HEK293 (cell line): Measurements from ENCODE around the gene CRYBG1.

Experiments used
- BCL6B ChIP-seq: fragments of 450-650 bp; formaldehyde crosslinking; IDR thresholded peaks from 2 replicates; pipeline ENCODE4 v1.5.1; 2017; ENCODE audit warnings: missing biosample characterization, missing genetic modification characterization
- CTCF ChIP-seq: fragments of 450-650 bp; formaldehyde crosslinking; IDR thresholded peaks from 2 replicates; pipeline ENCODE4 v1.5.1; 2016; ENCODE audit warnings: missing biosample characterization, missing genetic modification characterization
- GLIS1 ChIP-seq: fragments of 450-650 bp; formaldehyde crosslinking; IDR thresholded peaks from 2 replicates; pipeline ENCODE4 v1.5.1; 2016; ENCODE audit warnings: missing biosample characterization, missing genetic modification characterization
- KLF10 ChIP-seq: fragments of 450-650 bp; IDR thresholded peaks from 2 replicates; pipeline ENCODE4 v1.5.1; 2018; ENCODE audit warnings: missing biosample characterization, mild to moderate bottlenecking, missing genetic modification characterization
- PRDM6 ChIP-seq: fragments of 450-650 bp; formaldehyde crosslinking; IDR thresholded peaks from 2 replicates; pipeline ENCODE4 v1.5.1; 2017; ENCODE audit warnings: missing biosample characterization, missing genetic modification characterization
- TRIM28 ChIP-seq: IDR thresholded peaks from 2 replicates; pipeline ENCODE4 v1.6.1; 2011; ENCODE audit warnings: low read length, control low read depth, borderline replicate concordance
- TSHZ1 ChIP-seq: fragments of 450-650 bp; formaldehyde crosslinking; IDR thresholded peaks from 2 replicates; pipeline ENCODE4 v1.5.1; 2016; ENCODE audit warnings: missing biosample characterization, missing genetic modification characterization, borderline replicate concordance
- ZFP41 ChIP-seq: fragments of 450-650 bp; formaldehyde crosslinking; IDR thresholded peaks from 2 replicates; pipeline ENCODE4 v1.5.1; 2016; ENCODE audit warnings: missing biosample characterization, missing genetic modification characterization, borderline replicate concordance
- ZIC2 ChIP-seq: fragments of 450-650 bp; formaldehyde crosslinking; IDR thresholded peaks from 2 replicates; pipeline ENCODE4 v1.5.1; 2016; ENCODE audit warnings: missing biosample characterization, missing genetic modification characterization
- ZNF146 ChIP-seq: fragments of 450-650 bp; formaldehyde crosslinking; IDR thresholded peaks from 2 replicates; pipeline ENCODE4 v1.5.1; 2016; ENCODE audit warnings: missing biosample characterization, missing genetic modification characterization
- ZNF175 ChIP-seq: fragments of 450-650 bp; formaldehyde crosslinking; IDR thresholded peaks from 2 replicates; pipeline ENCODE4 v1.5.1; 2016; ENCODE audit warnings: missing biosample characterization, missing genetic modification characterization
- ZNF19 ChIP-seq: fragments of 450-650 bp; formaldehyde crosslinking; IDR thresholded peaks from 2 replicates; pipeline ENCODE4; 2016; ENCODE audit warnings: missing biosample characterization, missing genetic modification characterization, low read depth
- ZNF221 ChIP-seq: fragments of 450-650 bp; formaldehyde crosslinking; IDR thresholded peaks from 2 replicates; pipeline ENCODE4 v1.5.1; 2017; ENCODE audit warnings: missing biosample characterization, missing genetic modification characterization, borderline replicate concordance
- ZNF248 ChIP-seq: fragments of 450-650 bp; formaldehyde crosslinking; IDR thresholded peaks from 2 replicates; pipeline ENCODE4 v1.5.1; 2017; ENCODE audit warnings: missing biosample characterization, missing genetic modification characterization
- ZNF350 ChIP-seq: fragments of 450-650 bp; formaldehyde crosslinking; IDR thresholded peaks from 2 replicates; pipeline ENCODE4 v1.5.0; 2017; ENCODE audit warnings: missing biosample characterization, mild to moderate bottlenecking, missing genetic modification characterization
- ZNF488 ChIP-seq: fragments of 450-650 bp; formaldehyde crosslinking; IDR thresholded peaks from 2 replicates; pipeline ENCODE4 v1.5.1; 2016; ENCODE audit warnings: missing biosample characterization, missing genetic modification characterization
- ZNF513 ChIP-seq: fragments of 450-650 bp; IDR thresholded peaks from 2 replicates; pipeline ENCODE4 v1.5.1; 2018; ENCODE audit warnings: missing biosample characterization, missing genetic modification characterization
- ZNF555 ChIP-seq: fragments of 450-650 bp; formaldehyde crosslinking; conservative IDR thresholded peaks from 2 replicates; pipeline ENCODE4 v1.5.1; 2017; ENCODE audit warnings: missing biosample characterization, mild to moderate bottlenecking, missing genetic modification characterization, inconsistent platforms
- ZNF558 ChIP-seq: fragments of 450-650 bp; formaldehyde crosslinking; IDR thresholded peaks from 2 replicates; pipeline ENCODE4 v1.5.1; 2016; ENCODE audit warnings: missing biosample characterization, missing genetic modification characterization
- ZNF560 ChIP-seq: fragments of 450-650 bp; formaldehyde crosslinking; IDR thresholded peaks from 2 replicates; pipeline ENCODE4 v1.5.1; 2017; ENCODE audit warnings: missing biosample characterization, missing genetic modification characterization, borderline replicate concordance
- ZNF585B ChIP-seq: fragments of 450-650 bp; formaldehyde crosslinking; IDR thresholded peaks from 2 replicates; pipeline ENCODE4 v1.5.1; 2016; ENCODE audit warnings: missing biosample characterization, missing genetic modification characterization
- ZNF621 ChIP-seq: fragments of 450-650 bp; formaldehyde crosslinking; IDR thresholded peaks from 2 replicates; pipeline ENCODE4 v1.5.1; 2017; ENCODE audit warnings: missing biosample characterization, missing genetic modification characterization
- ZNF654 ChIP-seq: fragments of 450-650 bp; formaldehyde crosslinking; IDR thresholded peaks from 2 replicates; pipeline ENCODE4 v1.5.1; 2016; ENCODE audit warnings: low read depth, missing biosample characterization, missing genetic modification characterization
- ZNF658 ChIP-seq: fragments of 450-650 bp; formaldehyde crosslinking; IDR thresholded peaks from 2 replicates; pipeline ENCODE4; 2016; ENCODE audit warnings: missing biosample characterization, missing genetic modification characterization
- ZNF664 ChIP-seq: fragments of 450-650 bp; formaldehyde crosslinking; IDR thresholded peaks from 2 replicates; pipeline ENCODE4 v1.5.1; 2016; ENCODE audit warnings: missing biosample characterization, missing genetic modification characterization
- ZNF830 ChIP-seq: fragments of 450-650 bp; IDR thresholded peaks from 2 replicates; pipeline ENCODE4 v1.5.0; 2018; ENCODE audit warnings: missing biosample characterization, missing genetic modification characterization, low read depth, mild to moderate bottlenecking, moderate library complexity
- ZNF843 ChIP-seq: fragments of 450-650 bp; formaldehyde crosslinking; IDR thresholded peaks from 2 replicates; pipeline ENCODE4 v1.5.1; 2016; ENCODE audit warnings: missing biosample characterization, missing genetic modification characterization
- ZSCAN23 ChIP-seq: fragments of 450-650 bp; formaldehyde crosslinking; IDR thresholded peaks from 2 replicates; pipeline ENCODE4 v1.5.1; 2016; ENCODE audit warnings: missing biosample characterization, missing genetic modification characterization
- ZSCAN30 ChIP-seq: fragments of 450-650 bp; IDR thresholded peaks from 2 replicates; pipeline ENCODE4 v1.5.1; 2018; ENCODE audit warnings: missing biosample characterization, mild to moderate bottlenecking, missing genetic modification characterization, moderate library complexity

The CRYBG1 gene

GRCh38 chr6:106360410-106360988 is at the start of gene CRYBG1 (continued):
- TF ChIP-seq CTCF (tag by site-specific recombination) (peak; percentile 88), PRDM6 (tag by site-specific recombination) (no peak), ZNF830 (tag by site-specific recombination) (no peak), ZNF248 (tag by site-specific recombination) (no peak), TRIM28 (peak; percentile 36; the same call in 1 of the 2 replicates), BCL6B (tag by site-specific recombination) (no peak), ZNF488 (tag by site-specific recombination) (no peak), ZNF221 (no peak), ZIC2 (tag by site-specific recombination) (peak; percentile 34), KLF10 (peak; percentile 63), ZNF658 (tag by site-specific recombination) (no peak), ZSCAN23 (no peak), ZNF555 (no peak), TSHZ1 (no peak), ZNF146 (no peak), ZFP41 (tag by site-specific recombination) (no peak), ZNF513 (tag by site-specific recombination) (no peak), ZNF558 (no peak), ZNF175 (no peak), ZNF19 (tag by site-specific recombination) (no peak), GLIS1 (peak; percentile 41), ZNF843 (tag by site-specific recombination) (no peak), ZNF585B (tag by site-specific recombination) (no peak), ZNF350 (tag by site-specific recombination) (0 out of 2 replicates have a peak, but pooled peaks have one; percentile 41), ZSCAN30 (peak; percentile 56), ZNF621 (tag by site-specific recombination) (no peak), ZNF654 (peak; percentile 43), ZNF664 (tag by site-specific recombination) (no peak), ZNF560 (tag by site-specific recombination) (no peak)
